Renal cortical epithelial cell (primary cell): ENCODE data around the gene C1orf167. TPM values are rescaled to one million over a fixed set of nuclear protein-coding genes. Genes with fewer than 3 reads are reported as not detected.

Experiments used
- DNase-seq: peaks from one replicate; pipeline ENCODE4 v3.0.0-alpha.2; 2011; ENCODE audit warnings: low read depth
- total RNA-seq: library from RNA; depleted of rRNA; stranded (reverse); fragments of >200 nt; gene quantifications from 2 replicates; pipeline ENCODE4 v1.2.3, GENCODE V29; 2014

C1orf167 gene
- total RNA-seq, 1 donor from 2014 or later: 0.25 TPM

- no peak for DNase-seq
Measured at GRCh38 chr1:11784256-11784992, 22.4 kb downstream of the C1orf167 start.

GRCh38 chr1:11784993-11785769 lies 23.2 kb downstream of the C1orf167 start:
- DNase-seq: no peak

GRCh38 chr1:11786168-11786567 lies 24.2 kb downstream of the C1orf167 start:
- DNase-seq: no peak

- DNase-seq: peak; percentile 77
Measured at GRCh38 chr1:11787251-11787803, 25.3 kb downstream of the C1orf167 start.

GRCh38 chr1:11787804-11788436 lies 25.9 kb downstream of the C1orf167 start:
- no peak for DNase-seq

- DNase-seq: no peak
Measured at GRCh38 chr1:11788549-11789053, 26.6 kb downstream of the C1orf167 start.

GRCh38 chr1:11789126-11790067 lies 27.4 kb downstream of the C1orf167 start:
- DNase-seq: no peak

- DNase-seq: no peak
Measured at GRCh38 chr1:11790101-11790879, 28.3 kb downstream of the C1orf167 start.

GRCh38 chr1:11790880-11791715 lies 29.1 kb downstream of the C1orf167 start:
- DNase-seq: peak; percentile 88

- DNase-seq: no peak
Measured at GRCh38 chr1:11792106-11792505, 30.1 kb downstream of the C1orf167 start.

- DNase-seq: no peak
Measured at GRCh38 chr1:11793819-11794218, 31.8 kb downstream of the C1orf167 start.

GRCh38 chr1:11794446-11795237 lies 32.6 kb downstream of the C1orf167 start:
- DNase-seq: no peak

GRCh38 chr1:11795238-11795890 lies 33.4 kb downstream of the C1orf167 start:
- DNase-seq: no peak

- DNase-seq: peak; percentile 90
Measured at GRCh38 chr1:11796036-11796828, 34.2 kb downstream of the C1orf167 start.

GRCh38 chr1:11797525-11798216 lies 35.7 kb downstream of the C1orf167 start:
- DNase-seq: peak; percentile 93

GRCh38 chr1:11799099-11799498 lies 37.1 kb downstream of the C1orf167 start:
- no peak for DNase-seq
